NCI-H2227 treated with DMSO at 0.1 percent for 48 hours (cell line): ENCODE measurements around the gene BICRA.
"Not testable (repeated sequence)": the region's sequence is repeated elsewhere in the genome, so short reads cannot be mapped to it uniquely, and the experiment has no call there.

Source experiments
- DNase-seq: peaks from one replicate; lab custom pipeline; 2025; lab: John Stamatoyannopoulos, UW

The BICRA gene

DNA sequence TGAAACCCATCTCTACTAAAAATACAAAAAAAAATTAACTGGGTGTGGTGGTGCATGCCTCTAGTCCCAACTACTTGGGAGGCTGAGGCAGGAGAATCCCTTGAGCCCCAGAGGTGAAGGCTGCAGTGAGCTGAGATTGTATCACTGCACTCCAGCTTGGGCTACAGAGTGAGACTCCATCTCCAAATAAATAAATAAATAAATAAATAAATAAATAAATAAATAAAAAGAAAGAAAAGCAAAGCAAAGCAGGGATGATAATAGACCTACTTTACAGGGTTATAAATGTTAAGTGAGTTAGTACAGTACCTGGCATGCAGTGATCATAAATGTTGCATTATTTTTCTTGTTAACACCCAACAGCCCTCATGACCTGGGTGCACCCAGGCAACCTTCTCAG is 105.9 kb downstream of the BICRA start:
- not testable (repeated sequence) for DNase-seq

- DNase-seq: no peak
These were observed 107.5 kb downstream of the BICRA start for GRCh38 chr19:47716270-47716937.

DNA sequence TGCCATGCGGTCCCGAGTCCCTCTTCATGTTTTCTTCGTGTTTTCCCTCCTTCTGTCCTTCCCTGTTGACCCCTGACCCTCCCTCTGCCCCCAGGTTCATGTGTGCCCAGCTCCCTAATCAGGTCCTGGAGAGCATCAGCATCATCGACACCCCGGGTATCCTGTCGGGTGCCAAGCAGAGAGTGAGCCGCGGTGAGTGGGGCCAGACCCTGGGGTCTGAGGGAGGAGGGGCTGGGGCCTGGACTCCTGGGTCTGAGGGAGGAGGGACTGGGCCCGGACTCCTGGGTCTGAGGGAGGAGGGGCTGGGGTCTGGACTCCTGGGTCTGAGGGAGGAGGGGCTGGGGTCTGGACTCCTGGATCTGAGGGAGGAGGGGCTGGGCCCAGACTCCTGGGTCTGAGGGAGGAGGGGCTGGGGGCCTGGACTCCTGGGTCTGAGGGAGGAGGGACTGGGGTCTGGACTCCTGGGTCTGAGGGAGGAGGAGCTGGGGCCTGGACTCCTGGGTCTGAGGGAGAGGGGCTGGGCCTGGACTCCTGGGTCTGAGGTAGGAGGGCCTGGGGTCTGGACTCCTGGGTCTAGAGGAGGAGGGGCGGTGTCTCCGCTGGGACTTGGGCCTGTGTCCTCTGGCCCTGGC is 109.6 kb downstream of the BICRA start:
- not testable (repeated sequence) for DNase-seq

DNA sequence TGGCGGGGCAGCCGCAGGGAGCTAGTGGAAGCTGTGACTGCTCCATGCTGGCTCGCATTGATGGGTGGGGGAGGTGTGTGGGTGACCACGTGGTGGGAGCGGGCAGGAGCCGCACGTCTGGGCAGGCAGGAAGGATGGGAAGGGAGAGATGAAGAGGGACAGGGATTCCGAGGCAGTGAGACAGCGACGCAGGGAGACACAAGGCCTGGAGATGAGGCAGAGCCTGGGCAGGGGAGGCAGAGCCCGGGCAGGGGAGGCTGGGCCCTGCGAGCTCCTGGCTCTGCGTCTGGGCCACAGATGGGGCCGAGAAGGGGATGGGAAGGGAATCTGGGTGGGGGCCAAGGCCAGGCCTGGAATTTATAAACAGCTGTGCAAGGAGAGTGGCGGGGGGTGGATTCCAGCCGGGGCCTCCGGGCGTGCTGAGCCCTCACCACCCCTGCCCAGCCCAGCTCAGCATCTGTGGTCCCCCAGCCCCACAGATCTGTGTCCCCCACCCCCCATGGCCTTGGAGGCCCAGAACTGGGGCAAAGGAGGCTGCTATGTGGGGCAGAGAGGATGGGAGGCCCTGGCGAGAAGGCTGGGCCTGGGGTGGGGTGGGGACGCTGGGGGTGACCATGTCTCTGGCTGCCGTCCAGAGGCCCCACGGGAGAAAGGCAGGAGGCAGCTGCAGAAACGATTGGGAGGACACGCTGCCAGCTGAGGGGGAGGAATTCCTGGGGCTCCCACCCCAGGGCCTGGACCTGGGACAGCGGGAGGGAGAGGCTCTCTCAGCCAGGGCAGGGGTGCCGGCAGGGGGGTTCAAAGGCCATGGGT is 110.3 kb downstream of the BICRA start:
- peak; percentile 50 for DNase-seq

GRCh38 chr19:47720669-47721422 is 111.9 kb downstream of the BICRA start:
- no peak for DNase-seq

DNA sequence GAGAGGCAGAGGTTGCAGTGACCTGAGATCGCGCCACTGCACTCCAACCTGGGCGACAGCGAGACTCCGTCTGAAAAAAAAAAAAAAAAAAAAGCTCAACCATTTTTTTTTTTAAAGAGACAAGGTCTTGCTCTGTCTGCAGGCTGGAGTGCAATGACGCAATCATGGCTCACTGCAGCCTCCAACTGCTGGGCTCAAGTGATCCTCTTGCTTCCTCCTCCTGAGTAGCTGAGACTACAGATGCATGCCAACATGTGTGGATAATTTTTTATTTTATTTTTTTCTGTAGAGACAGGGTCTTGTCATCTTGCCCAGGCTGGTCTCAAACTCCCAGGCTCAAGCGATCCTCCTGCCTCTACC is 114.6 kb downstream of the BICRA start:
- no peak for DNase-seq

DNA sequence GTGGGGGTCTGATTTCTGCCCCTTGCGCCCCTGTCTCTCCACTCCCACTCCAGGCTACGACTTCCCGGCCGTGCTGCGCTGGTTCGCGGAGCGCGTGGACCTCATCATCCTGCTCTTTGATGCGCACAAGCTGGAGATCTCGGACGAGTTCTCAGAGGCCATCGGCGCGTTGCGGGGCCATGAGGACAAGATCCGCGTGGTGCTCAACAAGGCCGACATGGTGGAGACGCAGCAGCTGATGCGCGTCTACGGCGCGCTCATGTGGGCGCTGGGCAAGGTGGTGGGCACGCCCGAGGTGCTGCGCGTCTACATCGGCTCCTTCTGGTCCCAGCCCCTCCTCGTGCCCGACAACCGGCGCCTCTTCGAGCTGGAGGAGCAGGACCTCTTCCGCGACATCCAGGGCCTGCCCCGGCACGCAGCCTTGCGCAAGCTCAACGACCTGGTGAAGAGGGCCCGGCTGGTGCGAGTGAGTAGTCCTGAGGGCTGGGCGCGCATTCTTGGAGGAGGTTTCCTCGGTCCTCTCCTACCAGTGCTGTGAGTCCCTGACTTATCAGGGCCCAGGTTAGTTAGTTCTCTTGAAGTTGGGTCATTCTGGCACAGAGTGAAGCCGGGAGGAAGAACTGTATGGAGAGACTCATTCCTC is 116.9 kb downstream of the BICRA start:
- no peak for DNase-seq

- DNase-seq: no peak
These were observed 117.5 kb downstream of the BICRA start for GRCh38 chr19:47726467-47726866.

GRCh38 chr19:47728295-47728694 is 119.4 kb downstream of the BICRA start:
- DNase-seq: not testable (repeated sequence)

DNA sequence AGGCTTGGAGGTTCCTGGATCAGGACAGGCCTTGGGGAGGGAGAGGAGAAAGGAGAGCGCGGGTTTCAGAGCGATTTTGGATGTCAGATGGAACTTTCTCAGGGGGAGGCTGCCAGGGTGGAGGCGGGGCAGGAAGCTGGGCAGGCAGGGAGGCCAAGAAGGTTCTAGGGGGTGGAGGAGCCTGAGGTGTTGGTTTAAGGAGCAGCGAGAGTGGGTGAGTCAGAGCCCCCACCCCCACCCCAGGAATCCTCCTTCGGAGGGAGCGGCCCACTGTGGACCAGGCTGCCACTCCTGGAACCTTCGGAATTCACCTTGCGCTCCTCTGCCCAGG is 120.5 kb downstream of the BICRA start:
- no peak for DNase-seq

GRCh38 chr19:47729799-47730520 is 121.0 kb downstream of the BICRA start:
- DNase-seq: peak; percentile 16

DNA sequence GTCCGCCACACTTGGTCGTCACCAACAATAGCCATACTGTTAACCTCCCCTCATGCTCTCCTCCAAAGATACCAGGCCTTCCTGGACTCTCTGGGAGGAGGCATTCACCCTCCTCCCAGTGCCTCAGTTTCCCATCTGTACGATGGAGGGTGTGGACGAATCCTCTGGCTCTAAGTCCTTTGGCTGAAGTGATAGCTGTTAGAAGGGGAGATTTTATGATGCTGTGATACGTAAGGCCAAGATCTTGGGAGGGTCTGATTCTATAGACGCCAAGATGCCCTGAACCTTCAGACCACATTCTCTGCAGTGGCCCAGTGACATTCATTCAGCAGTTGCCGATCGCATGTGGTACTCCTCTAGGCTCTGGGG is 121.6 kb downstream of the BICRA start:
- DNase-seq: no peak

- no peak for DNase-seq
These were observed 122.0 kb downstream of the BICRA start for GRCh38 chr19:47730910-47731309.

DNA sequence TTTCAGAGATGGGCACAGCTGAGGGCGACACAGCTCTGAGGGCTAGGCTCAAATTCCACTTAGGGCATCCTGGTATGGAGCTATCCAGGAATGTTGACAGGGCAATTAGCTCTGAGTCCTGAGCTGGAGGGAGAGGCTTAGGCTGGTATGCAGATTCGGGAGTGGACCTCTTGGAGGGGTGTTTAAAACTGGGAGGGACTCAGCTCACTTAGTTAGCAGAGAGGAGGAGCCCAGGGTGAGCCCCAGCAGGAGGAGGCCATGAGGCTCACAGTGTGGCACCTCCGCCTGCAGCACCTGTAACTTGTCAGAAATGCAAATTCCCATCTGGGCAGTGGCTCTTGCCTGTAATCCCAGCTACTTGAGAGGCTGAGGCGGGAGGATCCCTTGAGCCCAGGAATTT is 126.2 kb downstream of the BICRA start:
- no peak for DNase-seq

DNA sequence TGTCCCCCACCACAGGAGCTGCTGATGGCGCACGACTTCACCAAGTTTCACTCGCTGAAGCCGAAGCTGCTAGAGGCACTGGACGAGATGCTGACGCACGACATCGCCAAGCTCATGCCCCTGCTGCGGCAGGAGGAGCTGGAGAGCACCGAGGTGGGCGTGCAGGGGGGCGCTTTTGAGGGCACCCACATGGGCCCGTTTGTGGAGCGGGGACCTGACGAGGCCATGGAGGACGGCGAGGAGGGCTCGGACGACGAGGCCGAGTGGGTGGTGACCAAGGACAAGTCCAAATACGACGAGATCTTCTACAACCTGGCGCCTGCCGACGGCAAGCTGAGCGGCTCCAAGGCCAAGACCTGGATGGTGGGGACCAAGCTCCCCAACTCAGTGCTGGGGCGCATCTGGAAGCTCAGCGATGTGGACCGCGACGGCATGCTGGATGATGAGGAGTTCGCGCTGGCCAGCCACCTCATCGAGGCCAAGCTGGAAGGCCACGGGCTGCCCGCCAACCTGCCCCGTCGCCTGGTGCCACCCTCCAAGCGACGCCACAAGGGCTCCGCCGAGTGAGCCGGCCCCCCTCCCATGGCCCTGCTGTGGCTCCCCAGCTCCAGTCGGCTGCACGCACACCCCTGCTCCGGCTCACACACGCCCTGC is 132.1 kb downstream of the BICRA start:
- no peak for DNase-seq

- DNase-seq: no peak
These were observed 132.7 kb downstream of the BICRA start for GRCh38 chr19:47741544-47742140.

DNA sequence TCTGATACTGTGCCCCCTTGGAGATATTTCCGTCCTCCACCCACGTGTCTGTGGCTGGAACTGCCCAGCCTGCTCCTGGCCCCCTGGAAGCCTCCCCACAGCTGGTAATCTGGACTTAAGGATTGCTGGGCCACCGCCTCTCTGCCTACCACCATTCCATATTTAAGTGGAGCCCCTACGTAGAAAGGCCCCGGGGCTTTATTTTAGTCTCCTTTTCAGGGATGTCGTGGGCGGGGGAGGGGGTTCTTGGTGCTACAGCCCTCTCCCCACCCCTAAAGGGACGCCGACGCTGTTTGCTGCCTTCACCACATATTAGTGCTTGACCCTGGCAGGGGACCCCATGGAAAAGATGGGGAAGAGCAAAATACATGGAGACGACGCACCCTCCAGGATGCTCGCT is 133.7 kb downstream of the BICRA start:
- DNase-seq: no peak

DNA sequence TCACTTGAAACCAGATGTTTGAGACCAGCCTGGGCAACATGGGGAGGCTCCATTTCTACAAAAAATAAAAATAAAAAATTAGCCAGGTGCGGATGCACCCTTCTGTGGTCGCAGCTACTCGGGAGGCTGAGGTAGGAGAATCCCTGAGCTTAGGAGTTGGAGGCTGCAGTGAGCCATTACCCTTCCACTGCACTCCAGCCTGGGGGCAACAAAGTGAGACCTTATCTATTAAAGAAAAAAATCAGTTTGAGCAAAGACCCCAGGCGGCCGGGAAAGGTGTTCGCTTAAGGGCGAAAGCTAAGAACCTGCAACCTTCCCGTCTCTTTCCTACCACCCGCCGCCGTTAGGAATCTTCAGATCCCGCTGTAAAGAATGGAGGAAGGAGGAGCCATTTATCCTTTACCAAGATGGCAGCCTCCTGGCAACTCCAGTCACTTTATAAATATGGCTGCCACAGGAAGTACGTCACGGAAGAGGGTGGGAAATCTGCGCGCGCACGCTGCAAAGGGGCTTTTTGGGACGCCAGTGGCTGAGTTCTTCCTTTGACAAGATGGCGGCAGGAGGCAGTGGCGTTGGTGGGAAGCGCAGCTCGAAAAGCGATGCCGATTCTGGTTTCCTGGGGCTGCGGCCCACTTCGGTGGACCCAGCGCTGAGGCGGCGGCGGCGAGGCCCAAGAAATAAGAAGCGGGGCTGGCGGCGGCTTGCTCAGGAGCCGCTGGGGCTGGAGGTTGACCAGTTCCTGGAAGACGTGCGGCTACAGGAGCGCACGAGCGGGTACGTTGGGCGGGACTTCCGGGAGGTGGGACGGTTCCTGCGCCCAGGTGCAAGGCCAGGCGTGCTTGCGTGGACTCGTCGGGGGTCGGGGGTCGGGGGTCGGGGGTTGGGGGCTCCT is 136.3 kb downstream of the BICRA start, which contains the start of gene NOP53:
Gene NOP53 (plus strand): TSS at position 537 of the 892 bp plus-strand sequence. CDS start 14 bp downstream, at position 551.
- DNase-seq: peak; percentile 94

GRCh38 chr19:47746129-47746528 is 137.2 kb downstream of the BICRA start:
- not testable (repeated sequence) for DNase-seq
